HEK293 (cell line): ENCODE measurements around the gene COL18A1.

Experiments
- CTCF ChIA-PET: fragments of 350-600 bp; formaldehyde crosslinking; extraction: SDS; loops from one replicate; lab custom pipeline; 2021; ENCODE audit warnings: antibody characterized with exemption; lab: Yijun Ruan, JAX
- POLR2A ChIA-PET: fragments of 300-600 bp; formaldehyde crosslinking; extraction: SDS; loops from one replicate; lab custom pipeline; 2020; ENCODE audit warnings: antibody characterized with exemption, inconsistent platforms; lab: Yijun Ruan, JAX
- H3K27ac ChIP-seq: fragments of 200-500 bp; sonication (Bioruptor generic); 2 replicates; pipeline ENCODE4 v1.5.1; 2014; ENCODE audit warnings: low read depth, low read length, control low read depth, inconsistent platforms; ENCODE audit errors: extremely low read depth
- H3K36me3 ChIP-seq, 2 experiments: fragments of 200-500 bp in 1 of 2; sonication (Bioruptor generic) in 1 of 2; 1 replicate in 1 of 2; 2 replicates in 1 of 2; pipeline ENCODE4 v1.5.1; 2014 to 2017; ENCODE audit warnings: inconsistent platforms in 2 of 2, low read length in 2 of 2; ENCODE audit not compliant: control insufficient read depth in 2 of 2, insufficient read depth in 1 of 2
- H3K4me1 ChIP-seq: fragments of 200-500 bp; sonication (Bioruptor generic); 2 replicates; pipeline ENCODE4 v1.5.1; 2014; ENCODE audit warnings: mild to moderate bottlenecking, low read length, inconsistent platforms; ENCODE audit not compliant: control insufficient read depth, insufficient read depth
- H3K4me3 ChIP-seq: 2 replicates; pipeline ENCODE4 v1.5.1; 2011; ENCODE audit warnings: low read depth, mild to moderate bottlenecking, control low read depth, low read length, moderate library complexity
- H3K9me3 ChIP-seq: fragments of 200-500 bp; sonication (Bioruptor generic); 2 replicates; pipeline ENCODE4 v1.5.1; 2014; ENCODE audit warnings: low read depth, low read length, inconsistent platforms; ENCODE audit not compliant: control insufficient read depth, insufficient read depth
- GLI4 ChIP-seq: fragments of 450-650 bp; formaldehyde crosslinking; IDR thresholded peaks from 2 replicates; pipeline ENCODE4 v1.5.1; 2016; ENCODE audit warnings: missing biosample characterization, missing genetic modification characterization
- GLIS2 ChIP-seq: fragments of 450-650 bp; formaldehyde crosslinking; IDR thresholded peaks from 2 replicates; pipeline ENCODE4 v1.5.1; 2016; ENCODE audit warnings: missing biosample characterization, missing genetic modification characterization
- SETDB1 ChIP-seq: IDR thresholded peaks from one replicate; pipeline ENCODE4 v1.6.1; 2017; ENCODE audit warnings: mild to moderate bottlenecking, low read length, moderate library complexity, mixed read lengths; ENCODE audit not compliant: insufficient read length
- ZBTB1 ChIP-seq: fragments of 450-650 bp; formaldehyde crosslinking; IDR thresholded peaks from 2 replicates; pipeline ENCODE4 v1.5.1; 2016; ENCODE audit warnings: missing biosample characterization, missing genetic modification characterization
- ZBTB20 ChIP-seq: fragments of 450-650 bp; formaldehyde crosslinking; IDR thresholded peaks from 2 replicates; pipeline ENCODE4 v1.5.1; 2016; ENCODE audit warnings: missing biosample characterization, missing genetic modification characterization
- ZFP41 ChIP-seq: fragments of 450-650 bp; formaldehyde crosslinking; IDR thresholded peaks from 2 replicates; pipeline ENCODE4 v1.5.1; 2016; ENCODE audit warnings: missing biosample characterization, missing genetic modification characterization, borderline replicate concordance
- ZNF19 ChIP-seq: fragments of 450-650 bp; formaldehyde crosslinking; IDR thresholded peaks from 2 replicates; pipeline ENCODE4; 2016; ENCODE audit warnings: missing biosample characterization, missing genetic modification characterization, low read depth
- ZNF2 ChIP-seq: fragments of 450-650 bp; formaldehyde crosslinking; IDR thresholded peaks from 2 replicates; pipeline ENCODE4 v1.5.1; 2016; ENCODE audit warnings: missing biosample characterization, missing genetic modification characterization
- ZNF211 ChIP-seq: fragments of 450-650 bp; formaldehyde crosslinking; IDR thresholded peaks from 2 replicates; pipeline ENCODE4 v1.5.1; 2016; ENCODE audit warnings: low read depth, missing biosample characterization, missing genetic modification characterization
- ZNF221 ChIP-seq: fragments of 450-650 bp; formaldehyde crosslinking; IDR thresholded peaks from 2 replicates; pipeline ENCODE4 v1.5.1; 2017; ENCODE audit warnings: missing biosample characterization, missing genetic modification characterization, borderline replicate concordance
- ZNF223 ChIP-seq: fragments of 450-650 bp; formaldehyde crosslinking; IDR thresholded peaks from 2 replicates; pipeline ENCODE4 v1.5.1; 2016; ENCODE audit warnings: missing biosample characterization, missing genetic modification characterization
- ZNF280D ChIP-seq: fragments of 450-650 bp; formaldehyde crosslinking; IDR thresholded peaks from 2 replicates; pipeline ENCODE4 v1.5.1; 2016; ENCODE audit warnings: missing biosample characterization, missing genetic modification characterization
- ZNF324 ChIP-seq: fragments of 450-650 bp; formaldehyde crosslinking; IDR thresholded peaks from 2 replicates; pipeline ENCODE4 v1.5.1; 2016; ENCODE audit warnings: missing biosample characterization, missing genetic modification characterization
- ZNF341 ChIP-seq: fragments of 450-650 bp; formaldehyde crosslinking; IDR thresholded peaks from 2 replicates; pipeline ENCODE4; 2016; ENCODE audit warnings: low read depth, missing biosample characterization, missing genetic modification characterization
- ZNF692 ChIP-seq: fragments of 450-650 bp; formaldehyde crosslinking; IDR thresholded peaks from 2 replicates; pipeline ENCODE4 v1.5.1; 2016; ENCODE audit warnings: missing biosample characterization, missing genetic modification characterization
- ZNF785 ChIP-seq: fragments of 450-650 bp; formaldehyde crosslinking; IDR thresholded peaks from 2 replicates; pipeline ENCODE4 v1.5.1; 2016; ENCODE audit warnings: missing biosample characterization, missing genetic modification characterization
- ZNF791 ChIP-seq: fragments of 450-650 bp; formaldehyde crosslinking; IDR thresholded peaks from 2 replicates; pipeline ENCODE4 v1.5.1; 2016; ENCODE audit warnings: missing biosample characterization, missing genetic modification characterization

Gene COL18A1

GRCh38 chr21:45480701-45481500, 75.9 kb downstream of the COL18A1 start:
- Histone ChIP-seq H3K9me3 (no peaks in the 10 kb centered on the region), H3K4me1 (no peaks in the 10 kb centered on the region), H3K27ac (no peak overlapping the region), H3K4me3 (no peak overlapping the region), H3K36me3 (peaks cover 3 to 59% of the 10 kb centered on the region in 2 experiments; a peak in 2 of 3 replicates)
- TF ChIP-seq ZBTB20 (no peak), ZNF19 (tag by site-specific recombination) (no peak)
- POLR2A ChIA-PET: no interaction called here
- CTCF ChIA-PET: no interaction called here

GRCh38 chr21:45481566-45481965, 76.6 kb downstream of the COL18A1 start:
- TF ChIP-seq ZNF221: no peak
- TF ChIP-seq ZNF324: no peak
- no peak for TF ChIP-seq GLIS2
- TF ChIP-seq ZNF211: no peak
- TF ChIP-seq GLI4 (tag by site-specific recombination): no peak
- TF ChIP-seq ZNF2: no peak
- no peak for TF ChIP-seq ZNF692
- TF ChIP-seq ZBTB20: no peak
- TF ChIP-seq ZNF791 (tag by site-specific recombination): no peak
- TF ChIP-seq ZNF785 (tag by site-specific recombination): no peak
- TF ChIP-seq ZBTB1: no peak
- TF ChIP-seq ZNF280D: no peak
- TF ChIP-seq ZNF341 (tag by site-specific recombination): no peak
- TF ChIP-seq SETDB1: no peak
- TF ChIP-seq ZFP41 (tag by site-specific recombination): no peak
- no peak for TF ChIP-seq ZNF223 (tag by site-specific recombination)
- H3K27ac ChIP-seq: no peak overlapping the region
- POLR2A ChIA-PET: no interaction called here
- H3K9me3 ChIP-seq: no peaks in the 10 kb centered on the region
- CTCF ChIA-PET: no interaction called here
- H3K36me3 ChIP-seq: peaks cover 2 to 55% of the 10 kb centered on the region in 2 experiments; a peak in 2 of 3 replicates
- H3K4me3 ChIP-seq: no peak overlapping the region
- no peaks in the 10 kb centered on the region for H3K4me1 ChIP-seq
